ENCODE measurements around the gene SEM1.
"Not testable (repeated sequence)": the region's sequence is repeated elsewhere in the genome, so short reads cannot be mapped to it uniquely, and the experiment has no call there.

SEM1 gene

DNA sequence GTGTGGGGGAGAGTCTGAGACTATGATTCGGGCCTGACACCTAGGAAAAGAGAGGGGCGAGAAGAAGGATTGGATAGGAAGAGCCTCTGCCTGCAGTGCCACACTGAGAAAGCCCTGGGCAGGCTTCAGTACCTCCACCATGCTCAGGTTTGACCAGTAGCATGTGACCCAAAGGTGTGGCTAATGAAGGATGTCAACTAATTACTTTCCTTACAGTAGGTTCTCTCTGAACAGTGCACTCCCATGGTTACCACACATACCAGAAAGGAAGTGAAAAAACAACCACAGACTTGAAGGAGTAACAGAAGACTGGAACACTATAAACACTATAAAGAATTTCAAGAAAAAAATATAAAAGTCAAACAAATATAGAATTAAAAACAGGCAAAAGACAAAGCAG is 46.2 kb downstream of the SEM1 start:
- no peak overlapping the region for H3K23ac ChIP-seq (ENCODE audit: low read length in 2 of 2)
- H2BK12ac ChIP-seq (ENCODE audit: low read length in 2 of 2), result no peak overlapping the region
- H3K79me1 ChIP-seq (replicated peaks; ENCODE audit: low read length, poor library complexity, severe bottlenecking), result no peaks in the 10 kb centered on the region
- no peaks in the 10 kb centered on the region for H3K4me1 ChIP-seq (ENCODE audit: control insufficient read depth, insufficient read depth, low read depth, low read length)
- no peaks in the 10 kb centered on the region for H3K9me3 ChIP-seq (ENCODE audit: control insufficient read depth, low read length)
- H3K27ac ChIP-seq (ENCODE audit: low read length, poor library complexity, severe bottlenecking), result no peak overlapping the region
- H3K14ac ChIP-seq (ENCODE audit: low read length in 2 of 2), result no peak overlapping the region
- H3K27me3 ChIP-seq (ENCODE audit: control insufficient read depth in 1 of 2, insufficient read depth in 1 of 2, low read length in 2 of 2), result no peaks in the 10 kb centered on the region
- no peak overlapping the region for H4K91ac ChIP-seq (ENCODE audit: low read length)
- H3K36me3 ChIP-seq (ENCODE audit: control insufficient read depth in 1 of 2, insufficient read depth in 2 of 2, low read depth in 1 of 2, low read length in 2 of 2), result peaks cover 0 to 7% of the 10 kb centered on the region in 2 experiments
- H2AK5ac ChIP-seq (ENCODE audit: low read length, severe bottlenecking), result no peak overlapping the region
- H2BK120ac ChIP-seq (ENCODE audit: low read depth, low read length), result no peak overlapping the region
- H3K4ac ChIP-seq (ENCODE audit: low read depth in 1 of 2, low read length in 2 of 2), result no peak overlapping the region
- no peak overlapping the region for H3K9ac ChIP-seq (ENCODE audit: low read length)
- no peak overlapping the region for H4K8ac ChIP-seq (ENCODE audit: low read length)
- no peak overlapping the region for H2BK15ac ChIP-seq (ENCODE audit: low read depth, poor library complexity, severe bottlenecking)
- H2AFZ ChIP-seq (ENCODE audit: low read depth, low read length), result no peak overlapping the region
- no peak overlapping the region for H2BK5ac ChIP-seq (ENCODE audit: low read depth, low read length, poor library complexity, severe bottlenecking)
- no peak for DNase-seq
- H3K4me3 ChIP-seq (ENCODE audit: insufficient read depth in 1 of 2, low read depth in 1 of 2, low read length in 2 of 2), result no peak overlapping the region
- no peak overlapping the region for H3K18ac ChIP-seq (ENCODE audit: low read depth in 1 of 2, low read length in 2 of 2)
- no peak overlapping the region for H3K4me2 ChIP-seq (ENCODE audit: low read length, poor library complexity, severe bottlenecking)
- 95% methylated on average over 2 of the region's 2 CpGs for WGBS

DNA sequence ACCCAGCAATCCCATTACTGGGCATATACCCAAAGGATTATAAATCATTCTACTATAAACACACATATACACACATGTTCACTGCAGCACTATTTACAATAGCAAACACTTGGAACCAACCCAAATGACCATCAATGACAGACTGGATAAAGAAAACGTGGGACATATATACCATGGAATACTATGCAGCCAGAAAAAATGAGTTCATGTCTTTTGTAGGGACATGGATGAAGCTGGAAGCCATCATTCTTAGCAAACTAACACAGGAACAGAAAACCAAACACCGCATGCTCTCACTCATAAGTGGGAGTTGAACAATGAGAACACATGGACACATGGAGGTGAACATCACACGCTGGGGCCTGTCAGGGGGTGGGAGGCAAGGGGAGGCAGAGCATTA is 47.5 kb downstream of the SEM1 start:
- not testable (repeated sequence) for H3K4me2 ChIP-seq (ENCODE audit: low read length, poor library complexity, severe bottlenecking); H3K4me1 ChIP-seq (ENCODE audit: control insufficient read depth, insufficient read depth, low read depth, low read length)
- 94% methylated on average over 3 of the region's 3 CpGs for WGBS

DNA sequence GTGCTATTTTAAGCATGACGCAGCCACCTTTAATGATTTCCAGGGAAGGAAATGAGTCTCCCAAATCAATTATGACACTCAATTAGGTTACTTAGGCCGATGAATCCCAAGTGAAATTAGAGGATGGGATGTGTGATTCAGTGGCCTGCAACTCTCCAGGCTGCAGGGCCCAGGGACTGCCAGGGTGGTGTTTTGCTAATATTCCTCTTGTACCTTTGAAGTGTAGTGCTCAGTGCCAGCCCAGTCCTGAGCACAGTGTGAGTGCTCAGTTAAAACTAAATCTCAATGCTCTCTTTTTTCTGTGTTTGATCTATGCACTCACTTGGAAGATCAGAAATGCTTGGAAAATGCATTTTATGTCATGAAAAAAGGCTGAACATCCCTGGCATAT is 51.6 kb downstream of the SEM1 start:
- H3K18ac ChIP-seq (ENCODE audit: low read depth in 1 of 2, low read length in 2 of 2), result no peak overlapping the region
- no peak overlapping the region for H3K9ac ChIP-seq (ENCODE audit: low read length)
- no peak overlapping the region for H2BK12ac ChIP-seq (ENCODE audit: low read length in 2 of 2)
- no peak overlapping the region for H3K14ac ChIP-seq (ENCODE audit: low read length in 2 of 2)
- H3K4ac ChIP-seq (ENCODE audit: low read depth in 1 of 2, low read length in 2 of 2), result no peak overlapping the region
- H3K27ac ChIP-seq (ENCODE audit: low read length, poor library complexity, severe bottlenecking), result no peak overlapping the region
- WGBS, result 89% methylated on average over 1 of the region's 2 CpGs
- no peak overlapping the region for H2BK5ac ChIP-seq (ENCODE audit: low read depth, low read length, poor library complexity, severe bottlenecking)
- H2BK120ac ChIP-seq (ENCODE audit: low read depth, low read length), result no peak overlapping the region
- no peak for DNase-seq
- peaks cover 2% of the 10 kb centered on the region for H3K4me1 ChIP-seq (ENCODE audit: control insufficient read depth, insufficient read depth, low read depth, low read length)
- H2AK5ac ChIP-seq (ENCODE audit: low read length, severe bottlenecking), result no peak overlapping the region
- H3K9me3 ChIP-seq (ENCODE audit: control insufficient read depth, low read length), result no peaks in the 10 kb centered on the region
- H2AFZ ChIP-seq (ENCODE audit: low read depth, low read length), result no peak overlapping the region
- no peak overlapping the region for H2BK15ac ChIP-seq (ENCODE audit: low read depth, poor library complexity, severe bottlenecking)
- no peak overlapping the region for H3K4me2 ChIP-seq (ENCODE audit: low read length, poor library complexity, severe bottlenecking)
- H3K23ac ChIP-seq (ENCODE audit: low read length in 2 of 2), result no peak overlapping the region
- H3K36me3 ChIP-seq (ENCODE audit: control insufficient read depth in 1 of 2, insufficient read depth in 2 of 2, low read depth in 1 of 2, low read length in 2 of 2), result no peaks in the 10 kb centered on the region
- H3K27me3 ChIP-seq (ENCODE audit: control insufficient read depth in 1 of 2, insufficient read depth in 1 of 2, low read length in 2 of 2), result no peaks in the 10 kb centered on the region
- H4K91ac ChIP-seq (ENCODE audit: low read length), result no peak overlapping the region
- H3K79me1 ChIP-seq (replicated peaks; ENCODE audit: low read length, poor library complexity, severe bottlenecking), result no peaks in the 10 kb centered on the region
- no peak overlapping the region for H3K4me3 ChIP-seq (ENCODE audit: insufficient read depth in 1 of 2, low read depth in 1 of 2, low read length in 2 of 2)
- H4K8ac ChIP-seq (ENCODE audit: low read length), result no peak overlapping the region

More for the DNA sequence above, 47.5 kb downstream of the SEM1 start:
- H3K14ac ChIP-seq (ENCODE audit: low read length in 2 of 2); H2BK5ac ChIP-seq (ENCODE audit: low read depth, low read length, poor library complexity, severe bottlenecking); H2BK12ac ChIP-seq (ENCODE audit: low read length in 2 of 2); DNase-seq; H3K27me3 ChIP-seq (ENCODE audit: control insufficient read depth in 1 of 2, insufficient read depth in 1 of 2, low read length in 2 of 2); H3K9ac ChIP-seq (ENCODE audit: low read length); H3K23ac ChIP-seq (ENCODE audit: low read length in 2 of 2); H3K4ac ChIP-seq (ENCODE audit: low read depth in 1 of 2, low read length in 2 of 2); H4K91ac ChIP-seq (ENCODE audit: low read length); H4K8ac ChIP-seq (ENCODE audit: low read length); H3K27ac ChIP-seq (ENCODE audit: low read length, poor library complexity, severe bottlenecking); H3K36me3 ChIP-seq (ENCODE audit: control insufficient read depth in 1 of 2, insufficient read depth in 2 of 2, low read depth in 1 of 2, low read length in 2 of 2); H2BK15ac ChIP-seq (ENCODE audit: low read depth, poor library complexity, severe bottlenecking); H2BK120ac ChIP-seq (ENCODE audit: low read depth, low read length); H2AK5ac ChIP-seq (ENCODE audit: low read length, severe bottlenecking); H3K4me3 ChIP-seq (ENCODE audit: insufficient read depth in 1 of 2, low read depth in 1 of 2, low read length in 2 of 2); H3K79me1 ChIP-seq (replicated peaks; ENCODE audit: low read length, poor library complexity, severe bottlenecking); H3K18ac ChIP-seq (ENCODE audit: low read depth in 1 of 2, low read length in 2 of 2); H3K9me3 ChIP-seq (ENCODE audit: control insufficient read depth, low read length); H2AFZ ChIP-seq (ENCODE audit: low read depth, low read length): not testable (repeated sequence)

DNA sequence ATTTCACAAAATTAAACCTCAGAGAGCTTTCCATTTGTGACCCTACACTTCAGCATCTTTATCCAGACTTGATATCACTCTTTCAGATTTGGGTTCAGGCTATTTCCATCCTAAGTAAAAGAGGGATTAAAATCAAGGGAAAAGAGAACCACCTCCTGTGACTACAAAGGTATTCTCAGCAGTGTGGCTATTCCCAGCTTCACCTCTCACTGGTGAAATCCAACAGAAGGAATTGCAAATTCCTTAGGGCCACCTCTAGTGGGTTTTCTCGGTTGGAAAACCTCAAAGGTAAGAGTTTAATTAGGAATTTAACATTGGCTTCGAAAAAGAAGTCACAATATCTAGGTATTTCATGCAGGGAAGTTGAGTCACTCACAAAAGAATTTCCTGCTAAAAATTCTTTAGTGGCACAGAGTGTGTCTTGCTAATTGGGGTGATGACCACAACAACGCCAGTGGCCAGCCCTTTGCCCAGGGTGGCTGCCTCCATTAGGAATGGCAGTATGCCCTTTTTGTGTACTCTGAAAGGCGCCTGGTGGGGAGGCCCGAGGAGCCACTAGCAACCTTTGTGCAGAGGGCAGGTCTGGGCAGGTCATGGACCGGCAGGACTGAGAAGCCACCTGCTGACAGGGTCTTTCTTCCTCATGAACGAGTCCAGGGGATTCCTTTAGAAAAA is 52.2 kb downstream of the SEM1 start:
- Histone ChIP-seq H2BK12ac (ENCODE audit: low read length in 2 of 2) (no peak overlapping the region), H3K4me2 (ENCODE audit: low read length, poor library complexity, severe bottlenecking) (no peak overlapping the region), H4K8ac (ENCODE audit: low read length) (no peak overlapping the region), H4K91ac (ENCODE audit: low read length) (no peak overlapping the region), H3K4me1 (ENCODE audit: control insufficient read depth, insufficient read depth, low read depth, low read length) (peaks cover 2% of the 10 kb centered on the region), H2BK5ac (ENCODE audit: low read depth, low read length, poor library complexity, severe bottlenecking) (no peak overlapping the region), H2AFZ (ENCODE audit: low read depth, low read length) (no peak overlapping the region), H3K4me3 (ENCODE audit: insufficient read depth in 1 of 2, low read depth in 1 of 2, low read length in 2 of 2) (no peak overlapping the region), H3K14ac (ENCODE audit: low read length in 2 of 2) (no peak overlapping the region), H3K79me1 (replicated peaks; ENCODE audit: low read length, poor library complexity, severe bottlenecking) (no peaks in the 10 kb centered on the region), H3K36me3 (ENCODE audit: control insufficient read depth in 1 of 2, insufficient read depth in 2 of 2, low read depth in 1 of 2, low read length in 2 of 2) (no peaks in the 10 kb centered on the region), H2BK120ac (ENCODE audit: low read depth, low read length) (no peak overlapping the region), H3K23ac (ENCODE audit: low read length in 2 of 2) (no peak overlapping the region), H3K4ac (ENCODE audit: low read depth in 1 of 2, low read length in 2 of 2) (no peak overlapping the region), H3K27ac (ENCODE audit: low read length, poor library complexity, severe bottlenecking) (no peak overlapping the region), H3K9ac (ENCODE audit: low read length) (no peak overlapping the region), H3K18ac (ENCODE audit: low read depth in 1 of 2, low read length in 2 of 2) (no peak overlapping the region), H2BK15ac (ENCODE audit: low read depth, poor library complexity, severe bottlenecking) (no peak overlapping the region), H2AK5ac (ENCODE audit: low read length, severe bottlenecking) (no peak overlapping the region), H3K9me3 (ENCODE audit: control insufficient read depth, low read length) (no peaks in the 10 kb centered on the region), H3K27me3 (ENCODE audit: control insufficient read depth in 1 of 2, insufficient read depth in 1 of 2, low read length in 2 of 2) (no peaks in the 10 kb centered on the region)
- DNase-seq, result no peak
- 82% methylated on average over 7 of the region's 7 CpGs for WGBS
